OCI-LY1 (cell line): ENCODE measurements around the gene UCKL1.

Source experiments
- H2AFZ ChIP-seq: fragments of 200-600 bp; sonication (generic), shearing (Covaris generic); 2 replicates; pipeline ENCODE4 v1.6.0; 2014; ENCODE audit warnings: antibody characterized with exemption, mild to moderate bottlenecking, low read length
- H3F3A ChIP-seq: fragments of 200-600 bp; sonication (generic), shearing (Covaris generic); 2 replicates; pipeline ENCODE4 v1.6.0; 2014; ENCODE audit warnings: mild to moderate bottlenecking, antibody characterized with exemption, low read length, moderate library complexity; ENCODE audit not compliant: insufficient read depth
- H3K27ac ChIP-seq: fragments of 200-600 bp; sonication (generic); 2 replicates; pipeline ENCODE4 v1.5.1; 2014; ENCODE audit warnings: low read length, mixed run types, mild to moderate bottlenecking, low read depth; ENCODE audit not compliant: poor library complexity, severe bottlenecking
- H3K27me3 ChIP-seq: fragments of 200-600 bp; sonication (generic); 2 replicates; pipeline ENCODE4 v1.6.0; 2014; ENCODE audit warnings: antibody characterized with exemption, mild to moderate bottlenecking, low read length, moderate library complexity; ENCODE audit not compliant: insufficient read depth
- H3K36me3 ChIP-seq: fragments of 200-600 bp; sonication (generic); 2 replicates; pipeline ENCODE4 v1.6.1; 2014; ENCODE audit warnings: mild to moderate bottlenecking, antibody characterized with exemption, low read length, moderate library complexity, mixed read lengths; ENCODE audit not compliant: insufficient read depth
- H3K4me1 ChIP-seq: fragments of 200-600 bp; sonication (generic); 2 replicates; pipeline ENCODE4 v1.5.1; 2014; ENCODE audit warnings: mild to moderate bottlenecking, low read length, moderate library complexity; ENCODE audit not compliant: insufficient read depth, severe bottlenecking
- H3K4me2 ChIP-seq: fragments of 200-600 bp; sonication (generic), shearing (Covaris generic); 2 replicates; pipeline ENCODE4 v1.6.1; 2014; ENCODE audit warnings: low read length
- H3K4me3 ChIP-seq: fragments of 200-600 bp; sonication (generic); 2 replicates; pipeline ENCODE4 v1.5.1; 2014; ENCODE audit warnings: low read length, low read depth, mild to moderate bottlenecking, mixed read lengths; ENCODE audit not compliant: poor library complexity, severe bottlenecking
- H3K79me2 ChIP-seq: fragments of 200-600 bp; shearing (Covaris generic); 2 replicates; pipeline ENCODE4 v1.6.1; 2016; ENCODE audit warnings: mixed run types, low read length, mixed read lengths; ENCODE audit not compliant: insufficient read depth
- H3K9ac ChIP-seq: fragments of 200-600 bp; sonication (generic), shearing (Covaris generic); 2 replicates; pipeline ENCODE4 v1.6.1; 2014; ENCODE audit warnings: mild to moderate bottlenecking, low read length, mixed read lengths
- H3K9me2 ChIP-seq: fragments of 200-600 bp; sonication (generic), shearing (Covaris generic); 2 replicates; pipeline ENCODE4 v1.6.1; 2014; ENCODE audit warnings: low read depth, mild to moderate bottlenecking, low read length, mixed read lengths
- H3K9me3 ChIP-seq: fragments of 200-600 bp; shearing (Covaris generic); 2 replicates; pipeline ENCODE4 v1.6.1; 2014; ENCODE audit warnings: low read length, mixed read lengths
- H4K20me1 ChIP-seq: fragments of 200-600 bp; sonication (generic), shearing (Covaris generic); 2 replicates; pipeline ENCODE4 v1.6.0; 2016; ENCODE audit warnings: mild to moderate bottlenecking, low read length; ENCODE audit not compliant: insufficient read depth
- CTCF ChIP-seq: fragments of 200-600 bp; sonication (generic), shearing (Covaris generic); IDR thresholded peaks from 2 replicates; pipeline ENCODE4 v1.5.1; 2017; ENCODE audit warnings: mild to moderate bottlenecking, antibody characterized with exemption, low read length, moderate library complexity, mixed read lengths
- EZH2 ChIP-seq: fragments of 200-600 bp; sonication (generic), shearing (Covaris generic); IDR thresholded peaks from 2 replicates; pipeline ENCODE4 v1.8.0; 2017; ENCODE audit warnings: borderline replicate concordance, mixed run types, mild to moderate bottlenecking, antibody characterized with exemption, low read length, moderate library complexity, mixed read lengths

The UCKL1 gene

GRCh38 chr20:63942969-63943807 is 13.0 kb downstream of the UCKL1 start:
- no peaks in the 10 kb centered on the region for H4K20me1 ChIP-seq
- H3K27me3 ChIP-seq: no peaks in the 10 kb centered on the region
- no peak overlapping the region for H3K27ac ChIP-seq
- H3K4me1 ChIP-seq: peaks cover 15% of the 10 kb centered on the region
- H3K9me3 ChIP-seq: no peaks in the 10 kb centered on the region
- no peaks in the 10 kb centered on the region for H3K79me2 ChIP-seq
- H3F3A ChIP-seq: no peaks in the 10 kb centered on the region
- no peak overlapping the region for H3K4me2 ChIP-seq
- no peaks in the 10 kb centered on the region for H3K9me2 ChIP-seq
- H2AFZ ChIP-seq: no peak overlapping the region
- peaks cover 47% of the 10 kb centered on the region for H3K36me3 ChIP-seq
- TF ChIP-seq EZH2 (no peak), CTCF (no peak)
- H3K9ac ChIP-seq: no peak overlapping the region
- no peak overlapping the region for H3K4me3 ChIP-seq

GRCh38 chr20:63942250-63942951 is 13.8 kb downstream of the UCKL1 start:
- Histone ChIP-seq H3K79me2 (no peaks in the 10 kb centered on the region), H3K4me2 (peak overlapping the region; percentile 23; the same call in 1 of the 2 replicates), H3F3A (no peaks in the 10 kb centered on the region), H3K9ac (no peak overlapping the region), H2AFZ (no peak overlapping the region), H3K4me1 (peaks cover 15% of the 10 kb centered on the region), H4K20me1 (no peaks in the 10 kb centered on the region), H3K36me3 (peaks cover 51% of the 10 kb centered on the region), H3K27me3 (no peaks in the 10 kb centered on the region), H3K4me3 (no peak overlapping the region), H3K9me2 (no peaks in the 10 kb centered on the region), H3K9me3 (no peaks in the 10 kb centered on the region), H3K27ac (no peak overlapping the region)
- no peak for TF ChIP-seq CTCF
- no peak for TF ChIP-seq EZH2

GRCh38 chr20:63941282-63942081 is 14.7 kb downstream of the UCKL1 start:
- peaks cover 53% of the 10 kb centered on the region for H3K36me3 ChIP-seq
- H3F3A ChIP-seq: no peaks in the 10 kb centered on the region
- peak overlapping the region; percentile 48 for H3K27ac ChIP-seq
- no peaks in the 10 kb centered on the region for H3K9me2 ChIP-seq
- H3K4me2 ChIP-seq: peak overlapping the region; percentile 51
- H3K4me1 ChIP-seq: peaks cover 15% of the 10 kb centered on the region
- H3K9ac ChIP-seq: no peak overlapping the region; the same call in 1 of the 2 replicates
- no peaks in the 10 kb centered on the region for H3K27me3 ChIP-seq
- no peaks in the 10 kb centered on the region for H3K79me2 ChIP-seq
- no peaks in the 10 kb centered on the region for H4K20me1 ChIP-seq
- H3K9me3 ChIP-seq: no peaks in the 10 kb centered on the region
- H2AFZ ChIP-seq: no peak overlapping the region
- TF ChIP-seq CTCF: no peak
- TF ChIP-seq EZH2: no peak
- peak overlapping the region; percentile 18 for H3K4me3 ChIP-seq
